Panc1 (cell line): ENCODE results near the gene JAML.

Experiments
- CTCF ChIP-seq: fragments of 450-650 bp; IDR thresholded peaks from 2 replicates; pipeline ENCODE4 v1.5.1; 2017; ENCODE audit warnings: mild to moderate bottlenecking
- POLR2AphosphoS5 ChIP-seq: IDR thresholded peaks from 2 replicates; pipeline ENCODE4 v1.6.1; 2012; ENCODE audit warnings: mild to moderate bottlenecking, low read depth, low read length, moderate library complexity
- REST ChIP-seq, 2 experiments: IDR thresholded peaks; 2 replicates each; pipeline ENCODE4 v1.6.1; 2011 to 2012; ENCODE audit warnings: low read depth in 2 of 2, control low read depth in 1 of 2, low read length in 1 of 2, mild to moderate bottlenecking in 1 of 2, moderate library complexity in 1 of 2; ENCODE audit not compliant: insufficient read depth in 1 of 2
- SIN3A ChIP-seq: IDR thresholded peaks from 2 replicates; pipeline ENCODE4 v1.6.1; 2012; ENCODE audit warnings: low read depth, mild to moderate bottlenecking, low read length, moderate library complexity, borderline replicate concordance; ENCODE audit not compliant: insufficient read depth

DNA sequence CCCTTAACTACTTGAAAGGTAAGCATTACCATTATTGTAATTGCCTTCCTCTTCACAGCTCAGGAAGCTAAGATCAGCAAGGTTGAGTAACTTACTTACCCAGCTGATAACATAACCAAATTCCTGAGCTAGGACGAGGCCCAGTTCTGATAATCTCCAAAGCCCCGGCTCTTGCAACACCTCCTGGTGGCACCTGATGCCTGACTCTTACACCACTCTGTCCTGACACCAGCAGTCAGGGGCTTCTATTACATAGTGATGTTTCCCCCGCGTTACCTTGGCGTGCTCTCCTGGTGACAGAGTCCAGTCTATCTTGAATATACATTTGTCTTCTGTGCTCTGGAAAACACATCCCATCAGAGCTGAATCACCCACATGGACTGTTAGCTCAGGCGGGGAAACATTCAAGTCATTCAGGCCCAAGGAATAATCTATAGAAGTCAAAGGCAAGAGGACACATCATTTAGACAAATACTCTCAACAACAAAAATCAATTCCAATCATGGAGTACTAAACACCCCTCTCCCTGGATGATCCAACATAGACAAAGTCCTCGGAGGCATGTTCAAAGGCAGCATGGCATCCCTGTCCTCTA is 12.6 kb downstream of the JAML start:
- TF ChIP-seq CTCF: no peak
- no peak for TF ChIP-seq POLR2AphosphoS5
- no peak for TF ChIP-seq SIN3A
- TF ChIP-seq REST (IDR thresholded peaks at IDR 0.05; ENCODE audit: insufficient read depth in 1 of 2, low read depth in 2 of 2, low read length in 1 of 2): no peak
